Inflammatory macrophage treated with lipopolysaccharide for 4 hours (primary cell): ENCODE results near the gene PLXND1.
A peak's percentile ranks its signal among the peaks of the same experiment; 100 is the strongest.
"Not testable (repeated sequence)": the region's sequence is repeated elsewhere in the genome, so short reads cannot be mapped to it uniquely, and the experiment has no call there.

ENCODE experiments used
- DNase-seq: peaks from one replicate; pipeline ENCODE4 v3.0.0-alpha.2; 2020

PLXND1 gene

GRCh38 chr3:129606636-129607390, at the start of gene PLXND1:
TSS of gene PLXND1 (minus strand) at chr3:129606676. CDS start at chr3:129606639, 37 bp downstream.
- DNase-seq = peak; percentile 73

- no peak for DNase-seq
Measured at GRCh38 chr3:129655291-129655700, 48.8 kb upstream of the PLXND1 start.

GRCh38 chr3:129654131-129654530, 47.7 kb upstream of the PLXND1 start:
- peak; percentile 16 for DNase-seq

- no peak for DNase-seq
Measured at GRCh38 chr3:129653019-129653418, 46.5 kb upstream of the PLXND1 start.

- DNase-seq = no peak
Measured at GRCh38 chr3:129651435-129652202, 45.1 kb upstream of the PLXND1 start.

- DNase-seq = peak; percentile 75
Measured at GRCh38 chr3:129650256-129650872, 43.9 kb upstream of the PLXND1 start.

- no peak for DNase-seq
Measured at GRCh38 chr3:129648391-129648790, 41.9 kb upstream of the PLXND1 start.

GRCh38 chr3:129645286-129645685, 38.8 kb upstream of the PLXND1 start:
- peak; percentile 76 for DNase-seq

- DNase-seq = no peak
Measured at GRCh38 chr3:129644836-129645235, 38.4 kb upstream of the PLXND1 start.

- DNase-seq = not testable (repeated sequence)
Measured at GRCh38 chr3:129641567-129642260, 35.2 kb upstream of the PLXND1 start.

- DNase-seq = not testable (repeated sequence)
Measured at GRCh38 chr3:129640985-129641384, 34.5 kb upstream of the PLXND1 start.

GRCh38 chr3:129638481-129638880, 32.0 kb upstream of the PLXND1 start:
- no peak for DNase-seq

GRCh38 chr3:129636082-129636481, 29.6 kb upstream of the PLXND1 start:
- no peak for DNase-seq

GRCh38 chr3:129635656-129636055, 29.2 kb upstream of the PLXND1 start:
- DNase-seq = no peak

GRCh38 chr3:129633751-129634481, 27.4 kb upstream of the PLXND1 start:
- DNase-seq = no peak

GRCh38 chr3:129632977-129633376, 26.5 kb upstream of the PLXND1 start:
- DNase-seq = no peak

GRCh38 chr3:129632556-129632955, 26.1 kb upstream of the PLXND1 start:
- no peak for DNase-seq

GRCh38 chr3:129632056-129632455, 25.6 kb upstream of the PLXND1 start:
- no peak for DNase-seq

- no peak for DNase-seq
Measured at GRCh38 chr3:129629011-129629410, 22.5 kb upstream of the PLXND1 start.

- DNase-seq = peak; percentile 40
Measured at GRCh38 chr3:129628169-129628522, 21.7 kb upstream of the PLXND1 start.

- DNase-seq = peak; percentile 87
Measured at GRCh38 chr3:129627350-129628168, 21.1 kb upstream of the PLXND1 start.
